ENCODE data around the gene SLC44A3. TPM values are rescaled to one million over a fixed set of nuclear protein-coding genes. Genes with fewer than 3 reads are reported as not detected.

Gene SLC44A3
- total and polyA plus RNA-seq, 9 of the 15 experiments (the other 6 are each of a cell fraction or from before 2014, with no cell fraction given): not detected

DNA sequence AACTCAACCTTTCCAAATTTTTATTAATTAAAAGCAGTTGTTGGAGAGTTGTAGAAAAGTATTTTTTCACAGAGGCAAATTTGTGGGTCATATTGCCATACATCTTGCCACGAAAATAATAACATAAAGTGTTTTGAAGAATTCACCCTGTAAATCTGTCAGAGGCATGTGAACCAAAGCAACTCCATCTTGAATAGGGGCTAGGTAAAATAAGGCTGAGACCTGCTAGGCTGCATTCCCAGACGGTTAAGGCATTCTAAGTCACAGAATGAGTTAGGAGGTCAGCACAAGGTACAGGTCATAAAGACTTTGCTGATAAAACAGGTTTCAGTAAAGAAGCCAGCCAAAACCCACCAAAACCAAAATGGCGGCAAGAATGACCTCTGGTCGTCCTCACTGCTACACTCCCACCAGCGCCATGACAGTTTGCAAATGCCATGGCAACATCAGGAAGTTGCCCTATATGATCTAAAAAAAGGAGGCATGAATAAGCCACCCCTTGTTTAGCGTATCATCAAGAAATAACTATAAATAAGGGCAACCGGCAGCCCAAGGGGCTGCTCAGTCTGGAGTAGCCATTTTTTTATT, 111.2 kb downstream of the SLC44A3 start (continued):
- no peak for TF ChIP-seq ZMIZ1 (IDR thresholded peaks at IDR 0.05; ENCODE audit: low read depth in 2 of 2, low read length in 2 of 2)
- TF ChIP-seq ZNF696 (CRISPR knock-in tag; conservative IDR thresholded peaks at IDR 0.05): no peak
- no peak for TF ChIP-seq ELF4 (CRISPR knock-in tag; IDR thresholded peaks at IDR 0.05)
- TF ChIP-seq ASH1L (IDR thresholded peaks at IDR 0.05; ENCODE audit: borderline replicate concordance, low read depth, partially characterized antibody): no peak
- TF ChIP-seq NFE2L1 (tag; IDR thresholded peaks at IDR 0.05; ENCODE audit: borderline replicate concordance, low read depth): no peak
- no peak for TF ChIP-seq NFXL1 (CRISPR knock-in tag; IDR thresholded peaks at IDR 0.05)
- no peak for TF ChIP-seq BRCA1 (IDR thresholded peaks at IDR 0.05)
- no peak for TF ChIP-seq BRCA1 (CRISPR knock-in tag; IDR thresholded peaks at IDR 0.05)
- 0 out of 2 replicates have a peak, but pooled peaks have one; percentile 9 for TF ChIP-seq TEAD2 (tag; IDR thresholded peaks at IDR 0.05)
- TF ChIP-seq RFX1 (IDR thresholded peaks at IDR 0.05): peak; percentile 12; the same call in 1 of the 2 replicates
- no peak for TF ChIP-seq HNRNPLL (IDR thresholded peaks at IDR 0.05; ENCODE audit: low read depth, low read length, poor library complexity, severe bottlenecking)
- 0 out of 2 replicates have a peak, but pooled peaks have one; percentile 36 for TF ChIP-seq PYGO2 (tag; IDR thresholded peaks at IDR 0.05)
- TF ChIP-seq, protein P1, sequence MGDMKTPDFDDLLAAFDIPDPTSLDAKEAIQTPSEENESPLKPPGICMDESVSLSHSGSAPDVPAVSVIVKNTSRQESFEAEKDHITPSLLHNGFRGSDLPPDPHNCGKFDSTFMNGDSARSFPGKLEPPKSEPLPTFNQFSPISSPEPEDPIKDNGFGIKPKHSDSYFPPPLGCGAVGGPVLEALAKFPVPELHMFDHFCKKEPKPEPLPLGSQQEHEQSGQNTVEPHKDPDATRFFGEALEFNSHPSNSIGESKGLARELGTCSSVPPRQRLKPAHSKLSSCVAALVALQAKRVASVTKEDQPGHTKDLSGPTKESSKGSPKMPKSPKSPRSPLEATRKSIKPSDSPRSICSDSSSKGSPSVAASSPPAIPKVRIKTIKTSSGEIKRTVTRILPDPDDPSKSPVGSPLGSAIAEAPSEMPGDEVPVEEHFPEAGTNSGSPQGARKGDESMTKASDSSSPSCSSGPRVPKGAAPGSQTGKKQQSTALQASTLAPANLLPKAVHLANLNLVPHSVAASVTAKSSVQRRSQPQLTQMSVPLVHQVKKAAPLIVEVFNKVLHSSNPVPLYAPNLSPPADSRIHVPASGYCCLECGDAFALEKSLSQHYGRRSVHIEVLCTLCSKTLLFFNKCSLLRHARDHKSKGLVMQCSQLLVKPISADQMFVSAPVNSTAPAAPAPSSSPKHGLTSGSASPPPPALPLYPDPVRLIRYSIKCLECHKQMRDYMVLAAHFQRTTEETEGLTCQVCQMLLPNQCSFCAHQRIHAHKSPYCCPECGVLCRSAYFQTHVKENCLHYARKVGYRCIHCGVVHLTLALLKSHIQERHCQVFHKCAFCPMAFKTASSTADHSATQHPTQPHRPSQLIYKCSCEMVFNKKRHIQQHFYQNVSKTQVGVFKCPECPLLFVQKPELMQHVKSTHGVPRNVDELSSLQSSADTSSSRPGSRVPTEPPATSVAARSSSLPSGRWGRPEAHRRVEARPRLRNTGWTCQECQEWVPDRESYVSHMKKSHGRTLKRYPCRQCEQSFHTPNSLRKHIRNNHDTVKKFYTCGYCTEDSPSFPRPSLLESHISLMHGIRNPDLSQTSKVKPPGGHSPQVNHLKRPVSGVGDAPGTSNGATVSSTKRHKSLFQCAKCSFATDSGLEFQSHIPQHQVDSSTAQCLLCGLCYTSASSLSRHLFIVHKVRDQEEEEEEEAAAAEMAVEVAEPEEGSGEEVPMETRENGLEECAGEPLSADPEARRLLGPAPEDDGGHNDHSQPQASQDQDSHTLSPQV (IDR thresholded peaks at IDR 0.05): peak; percentile 68
- no peak for TF ChIP-seq ZNF699 (CRISPR knock-in tag; IDR thresholded peaks at IDR 0.05; ENCODE audit: insufficient replicate concordance)
- no peak for TF ChIP-seq PHB2 (IDR thresholded peaks at IDR 0.05; ENCODE audit: low read depth)
- TF ChIP-seq ARID2 (IDR thresholded peaks at IDR 0.05): no peak
- 0 out of 2 replicates have a peak, but pooled peaks have one; percentile 28 for TF ChIP-seq PTTG1 (tag; IDR thresholded peaks at IDR 0.05; ENCODE audit: low read depth)
- TF ChIP-seq GTF2A2 (tag; IDR thresholded peaks at IDR 0.05): peak; percentile 85
- TF ChIP-seq, protein P2, sequence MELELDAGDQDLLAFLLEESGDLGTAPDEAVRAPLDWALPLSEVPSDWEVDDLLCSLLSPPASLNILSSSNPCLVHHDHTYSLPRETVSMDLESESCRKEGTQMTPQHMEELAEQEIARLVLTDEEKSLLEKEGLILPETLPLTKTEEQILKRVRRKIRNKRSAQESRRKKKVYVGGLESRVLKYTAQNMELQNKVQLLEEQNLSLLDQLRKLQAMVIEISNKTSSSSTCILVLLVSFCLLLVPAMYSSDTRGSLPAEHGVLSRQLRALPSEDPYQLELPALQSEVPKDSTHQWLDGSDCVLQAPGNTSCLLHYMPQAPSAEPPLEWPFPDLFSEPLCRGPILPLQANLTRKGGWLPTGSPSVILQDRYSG (tag; conservative IDR thresholded peaks at IDR 0.05; ENCODE audit: low read depth): 0 out of 2 replicates have a peak, but pooled peaks have one; percentile 54
- TF ChIP-seq KLF10 (CRISPR knock-in tag; IDR thresholded peaks at IDR 0.05): no peak
- TF ChIP-seq MTA3 (IDR thresholded peaks at IDR 0.05; ENCODE audit: borderline replicate concordance): no peak

All from K562 (cell line).